ENCODE measurements around the gene DDX6.
"Not testable (repeated sequence)": the region's sequence is repeated elsewhere in the genome, so short reads cannot be mapped to it uniquely, and the experiment has no call there.

DDX6 gene

DNA sequence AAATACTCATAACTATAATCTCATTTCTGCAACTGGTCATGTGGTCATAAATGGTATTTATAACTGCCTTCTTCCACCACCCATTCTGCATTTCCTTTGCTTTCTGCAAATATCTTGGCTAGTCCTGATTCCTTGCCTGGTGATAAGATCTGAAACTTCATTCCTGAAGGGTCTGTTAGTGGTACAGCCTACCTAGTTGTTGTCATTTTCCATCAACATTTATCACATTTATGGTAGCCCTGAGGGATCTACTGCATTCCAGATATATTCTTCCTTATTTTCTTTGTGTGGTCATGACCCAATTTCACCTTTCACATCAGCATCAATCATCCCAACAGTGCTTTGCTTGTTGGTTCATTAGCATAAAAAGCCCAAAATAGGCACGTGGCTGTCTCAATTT is 50.1 kb downstream of the DDX6 start:
- DNase-seq (ENCODE audit: low read depth) = no peak

GRCh38 chr11:118735203-118735602 is 55.8 kb downstream of the DDX6 start:
- DNase-seq (ENCODE audit: low read depth) = no peak

GRCh38 chr11:118734031-118734430 is 56.9 kb downstream of the DDX6 start:
- no peak for DNase-seq (ENCODE audit: low read depth)

- DNase-seq (ENCODE audit: low read depth) = not testable (repeated sequence)
Observed at GRCh38 chr11:118729753-118730152, 61.2 kb downstream of the DDX6 start.

DNA sequence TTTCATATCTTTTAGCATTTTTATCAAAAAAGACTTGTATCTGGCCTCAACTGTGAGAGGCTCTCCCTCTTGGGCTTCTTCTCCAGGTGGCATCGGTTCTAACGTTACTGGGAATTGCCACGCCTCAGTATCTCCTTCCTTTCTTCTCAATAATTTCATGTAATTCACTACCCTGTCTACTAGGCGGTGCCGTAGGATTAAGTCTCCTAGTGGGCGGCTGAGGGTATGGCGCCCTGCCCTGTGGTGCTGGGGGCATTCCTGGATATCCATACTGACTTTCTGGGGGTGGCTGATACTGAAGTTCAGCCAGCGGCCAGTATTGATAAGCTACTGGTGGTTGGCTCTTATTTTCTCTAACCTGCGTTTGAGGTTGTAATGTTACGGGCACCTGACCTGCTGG is 62.9 kb downstream of the DDX6 start:
- DNase-seq (ENCODE audit: low read depth) = not testable (repeated sequence)

GRCh38 chr11:118727721-118728066 is 63.3 kb downstream of the DDX6 start:
- not testable (repeated sequence) for DNase-seq (ENCODE audit: low read depth)

DNA sequence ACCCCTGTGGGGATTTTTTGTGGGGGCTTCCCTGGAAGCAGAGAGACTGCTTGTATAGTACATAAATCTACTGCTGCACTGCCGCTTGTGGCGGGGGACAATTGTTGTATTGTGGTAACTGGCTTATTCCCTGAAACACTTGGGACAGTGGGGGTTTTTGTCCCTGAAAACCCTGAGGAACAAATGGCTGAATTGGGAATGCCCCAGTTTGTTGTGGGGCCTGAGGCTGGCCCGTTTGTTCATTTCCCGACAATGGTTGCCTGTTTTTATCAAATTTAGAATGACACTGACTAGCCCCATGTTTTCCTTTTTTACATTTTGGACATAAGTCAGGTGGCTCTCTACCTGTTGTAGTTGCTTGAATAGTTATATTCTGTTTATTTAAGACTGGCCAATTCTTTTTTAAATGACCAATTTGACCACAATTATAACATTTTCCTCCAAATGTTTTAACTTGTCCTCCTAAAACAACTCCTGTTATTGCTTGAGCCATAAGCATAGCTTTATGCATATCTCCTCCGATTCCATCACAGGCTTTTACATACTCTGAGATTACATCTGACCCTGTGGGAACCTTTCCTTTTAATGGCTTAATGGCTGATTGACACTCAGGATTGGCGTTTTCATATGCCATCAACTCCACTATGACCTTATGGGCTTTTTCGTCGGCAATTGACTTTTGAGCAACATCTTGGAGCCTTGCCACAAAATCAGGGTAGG is 63.8 kb downstream of the DDX6 start:
- not testable (repeated sequence) for DNase-seq (ENCODE audit: low read depth)

DNA sequence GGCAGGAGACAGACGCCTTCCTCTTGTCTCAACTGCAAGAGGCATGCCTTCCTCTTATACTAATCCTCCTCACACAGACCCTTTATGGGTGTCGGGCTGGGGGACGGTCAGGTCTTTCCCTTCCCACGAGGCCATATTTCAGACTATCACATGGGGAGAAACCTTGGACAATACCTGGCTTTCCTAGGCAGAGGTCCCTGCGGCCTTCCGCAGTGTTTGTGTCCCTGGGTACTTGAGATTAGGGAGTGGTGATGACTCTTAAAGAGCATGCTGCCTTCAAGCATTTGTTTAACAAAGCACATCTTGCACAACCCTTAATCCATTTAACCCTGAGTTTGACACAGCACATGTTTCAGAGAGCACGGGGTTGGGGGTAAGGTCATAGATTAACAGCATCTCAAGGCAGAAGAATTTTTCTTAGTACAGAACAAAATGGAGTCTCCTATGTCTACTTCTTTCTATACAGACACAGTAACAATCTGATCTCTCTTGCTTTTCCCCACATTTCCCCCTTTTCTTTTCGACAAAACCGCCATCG is 69.4 kb downstream of the DDX6 start:
- not testable (repeated sequence) for DNase-seq (ENCODE audit: low read depth)

DNA sequence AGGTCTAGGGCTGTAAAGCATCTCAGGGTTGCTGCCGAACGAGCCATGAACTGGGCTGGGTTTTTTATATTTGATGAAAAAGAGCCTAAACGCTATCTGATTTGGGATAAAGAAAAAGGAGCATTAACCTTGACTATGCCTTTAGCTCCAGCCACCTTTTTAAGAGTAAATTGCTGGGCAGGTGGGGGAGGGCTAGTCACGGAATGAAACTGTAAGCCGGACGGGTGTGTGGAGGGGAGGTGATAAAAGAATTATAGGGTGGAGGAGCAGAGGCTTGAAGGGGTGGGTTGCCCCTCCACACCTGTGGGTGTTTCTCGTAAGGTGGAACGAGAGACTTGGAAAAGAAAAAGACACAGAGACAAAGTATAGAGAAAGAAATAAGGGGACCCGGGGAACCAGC is 70.2 kb downstream of the DDX6 start:
- DNase-seq (ENCODE audit: low read depth) = not testable (repeated sequence)

GRCh38 chr11:118720078-118720477 is 70.9 kb downstream of the DDX6 start:
- DNase-seq (ENCODE audit: low read depth) = not testable (repeated sequence)

DNA sequence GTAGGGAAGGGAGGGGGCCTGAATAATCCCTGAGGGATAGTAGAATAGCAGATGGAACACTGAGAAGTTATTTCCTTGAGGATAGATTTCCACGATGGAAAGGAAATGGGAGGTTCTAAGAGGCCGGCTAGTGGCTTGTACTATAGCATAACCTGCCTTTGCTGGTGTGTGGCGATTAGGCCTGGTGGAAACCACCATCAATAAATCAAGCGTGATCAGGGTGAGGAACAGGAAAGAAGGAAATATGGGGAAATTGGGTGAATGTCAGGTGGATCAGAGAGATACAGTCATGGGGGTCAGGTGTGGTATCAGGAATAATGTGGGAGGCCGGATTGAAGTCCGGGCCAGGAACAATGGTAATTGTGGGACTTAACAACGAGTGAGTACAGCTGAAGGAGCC is 72.4 kb downstream of the DDX6 start:
- DNase-seq (ENCODE audit: low read depth) = not testable (repeated sequence)

GRCh38 chr11:118717733-118718132 is 73.2 kb downstream of the DDX6 start:
- not testable (repeated sequence) for DNase-seq (ENCODE audit: low read depth)

GRCh38 chr11:118717221-118717620 is 73.7 kb downstream of the DDX6 start:
- DNase-seq (ENCODE audit: low read depth) = not testable (repeated sequence)

DNA sequence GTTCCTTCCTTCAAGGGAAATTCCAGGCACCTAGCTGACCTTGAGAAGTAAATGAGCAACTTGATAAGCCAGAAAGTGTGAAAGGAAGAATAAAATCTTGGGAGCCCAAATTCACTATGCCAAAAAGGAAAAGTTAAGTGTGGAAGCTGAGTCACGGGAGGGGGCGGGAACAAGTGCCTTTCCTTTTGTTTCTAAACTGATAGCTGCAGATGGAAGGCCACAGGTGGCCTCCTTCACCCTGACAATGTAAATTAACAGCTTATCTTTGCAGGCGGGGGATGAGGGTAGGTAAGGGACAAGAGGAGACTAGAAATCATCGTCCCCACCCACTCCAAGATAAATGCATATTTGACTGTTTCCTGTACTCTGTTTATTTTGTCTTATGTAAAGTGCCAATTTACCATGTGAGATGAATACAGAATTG is 75.1 kb downstream of the DDX6 start:
- DNase-seq (ENCODE audit: low read depth) = no peak

DNA sequence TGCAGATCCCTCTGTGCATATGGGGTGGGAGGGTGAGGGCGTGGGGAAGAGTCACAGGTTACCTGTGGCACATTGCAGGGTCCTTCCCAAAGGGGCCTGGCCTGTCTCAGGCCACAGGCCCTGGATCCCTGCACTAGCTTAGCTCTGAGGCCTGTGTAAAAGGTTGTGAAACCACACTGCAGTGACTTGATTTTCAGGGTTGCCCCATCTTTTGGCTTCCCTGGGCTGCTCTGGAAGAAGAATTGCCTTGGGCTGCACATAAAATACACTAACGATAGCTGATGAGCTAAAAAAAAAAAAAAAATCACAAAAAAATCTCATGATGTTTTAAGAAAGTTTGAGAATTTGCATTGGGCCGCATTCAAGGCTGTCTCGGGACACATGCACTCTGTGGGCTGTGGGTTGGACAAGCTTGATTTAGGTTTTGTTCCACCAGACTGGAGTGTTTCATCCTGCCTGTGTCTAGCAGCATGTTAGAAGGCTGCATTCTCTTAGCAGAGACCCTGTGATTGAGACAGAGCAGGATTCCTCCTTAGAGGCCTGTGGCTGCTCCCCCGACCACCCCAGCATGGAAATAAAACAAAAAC is 75.6 kb downstream of the DDX6 start:
- DNase-seq (ENCODE audit: low read depth) = no peak

GRCh38 chr11:118714816-118715215 is 76.1 kb downstream of the DDX6 start:
- no peak for DNase-seq (ENCODE audit: low read depth)

DNA sequence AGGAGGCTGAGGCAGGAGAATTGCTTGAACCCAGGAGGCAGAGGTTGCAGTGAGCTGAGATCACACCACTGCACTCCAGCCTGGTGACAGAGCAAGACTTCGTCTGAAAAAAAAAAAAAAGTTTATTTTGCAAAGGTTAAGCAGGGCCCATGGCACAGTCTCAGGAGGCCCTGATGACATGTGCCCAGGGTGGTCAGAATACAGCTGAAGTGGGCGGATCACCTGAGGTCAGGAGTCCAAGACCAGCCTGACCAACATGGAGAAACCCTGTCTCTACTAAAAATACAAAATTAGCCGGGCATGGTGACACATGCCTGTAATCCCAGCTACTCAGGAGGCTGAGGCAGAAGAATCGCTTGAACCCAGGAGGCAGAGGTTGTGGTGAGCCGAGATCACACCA is 76.5 kb downstream of the DDX6 start:
- not testable (repeated sequence) for DNase-seq (ENCODE audit: low read depth)

DNA sequence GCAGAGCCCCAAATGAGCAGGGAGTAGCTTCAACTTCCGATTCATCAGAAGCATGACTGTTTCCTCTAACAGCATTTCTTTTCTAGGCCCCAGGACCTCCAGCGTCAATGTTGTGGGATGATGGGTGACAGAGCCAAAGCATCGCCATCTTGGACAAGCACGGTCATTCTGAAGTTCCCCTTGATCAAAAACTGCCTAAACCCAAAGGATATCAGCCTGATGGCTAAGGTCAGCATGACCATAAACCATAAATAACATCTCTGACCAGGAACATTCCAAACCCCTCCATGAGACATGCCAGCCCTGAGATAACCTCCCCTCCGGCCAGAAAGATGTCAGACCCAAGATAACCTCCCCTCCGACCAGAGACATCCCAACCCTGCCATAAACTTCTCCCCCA is 82.7 kb downstream of the DDX6 start:
- DNase-seq (ENCODE audit: low read depth) = no peak

DNA sequence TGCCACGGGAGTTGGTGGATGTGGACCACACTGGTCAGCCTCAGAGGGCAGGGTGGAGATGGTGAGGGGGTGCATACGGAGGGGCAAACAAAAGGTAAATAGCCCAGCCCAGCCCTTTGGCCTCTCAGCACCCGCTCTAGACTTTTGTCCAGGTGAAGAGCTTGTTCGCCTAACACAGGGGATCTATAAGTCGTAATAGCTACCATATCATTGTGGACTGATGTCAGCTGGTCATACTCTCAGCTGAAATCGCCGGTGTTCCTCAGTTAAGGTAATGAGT is 84.5 kb downstream of the DDX6 start:
- no peak for DNase-seq (ENCODE audit: low read depth)

- no peak for DNase-seq (ENCODE audit: low read depth)
Observed at GRCh38 chr11:118705791-118706545, 85.0 kb downstream of the DDX6 start.

DNA sequence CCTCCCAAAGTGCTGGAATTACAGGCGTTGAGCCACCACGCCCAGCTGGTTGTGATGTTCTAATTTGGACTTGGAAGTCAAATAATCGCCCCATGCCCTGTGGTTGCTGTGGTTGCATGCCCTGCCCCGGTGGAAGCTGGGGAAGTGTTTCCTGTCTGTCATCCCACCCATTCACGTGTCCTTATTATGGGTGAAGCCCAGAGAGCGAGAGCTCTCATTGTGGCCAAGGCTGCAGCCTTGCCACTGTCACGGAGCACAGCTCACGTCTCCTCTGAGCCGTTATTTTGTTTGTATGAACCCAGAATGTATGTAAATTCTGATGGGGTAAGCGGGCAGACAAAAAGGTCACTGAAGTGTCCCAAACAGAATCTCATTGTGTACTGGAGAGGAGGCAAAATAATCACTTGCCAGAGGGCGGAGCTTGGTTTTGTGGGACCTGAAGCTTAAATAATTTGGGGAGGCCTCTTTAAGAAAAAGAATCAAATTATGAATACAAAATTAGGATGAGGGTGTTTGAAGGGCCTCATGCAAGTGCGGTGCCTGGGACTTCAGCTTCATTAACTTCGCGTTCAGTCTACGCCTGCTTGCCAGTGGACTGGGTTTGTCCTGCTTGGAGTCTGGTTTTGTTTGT is 85.7 kb downstream of the DDX6 start:
- no peak for DNase-seq (ENCODE audit: low read depth)

DNA sequence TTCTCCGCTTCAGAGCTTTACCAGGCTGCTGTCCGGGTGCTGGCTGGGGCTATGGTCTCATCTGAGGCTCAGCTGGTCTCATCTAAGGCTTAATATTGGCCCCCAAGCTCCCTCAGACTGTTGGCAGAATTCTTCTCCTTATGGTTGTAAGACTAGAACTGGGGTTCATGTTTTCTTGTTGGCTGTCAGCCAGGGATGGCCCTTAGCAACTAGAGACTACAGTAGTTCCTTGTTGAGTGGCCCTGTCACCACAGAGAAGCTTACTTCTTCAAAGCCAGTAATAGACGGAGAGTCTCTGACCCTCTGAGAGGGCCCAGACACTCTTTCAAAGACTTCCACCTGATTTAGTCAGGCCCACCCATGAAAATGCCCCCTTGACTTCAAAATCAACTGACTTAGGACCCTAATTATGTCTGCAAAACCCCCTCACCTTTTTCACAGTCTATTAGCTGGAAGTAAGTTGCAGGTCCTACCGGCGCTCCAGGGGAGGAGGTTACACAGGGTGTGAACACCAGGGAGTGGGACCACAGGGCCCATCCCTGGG is 87.3 kb downstream of the DDX6 start:
- DNase-seq (ENCODE audit: low read depth) = no peak

All from activated T-cell treated with anti-CD3 and anti-CD28 coated beads for 48 hours (primary cell).